ENCODE measurements around the gene FHOD1. TPM values are rescaled to one million over a fixed set of nuclear protein-coding genes. Genes with fewer than 3 reads are reported as not detected.

The FHOD1 gene
- total RNA-seq, 3 donors from 2014 or later = 30.7 to 36.5 (median 34.1) TPM

- no peaks in the 10 kb centered on the region for H3K36me3 ChIP-seq (ENCODE audit: low read depth)
- TF ChIP-seq, protein P1, sequence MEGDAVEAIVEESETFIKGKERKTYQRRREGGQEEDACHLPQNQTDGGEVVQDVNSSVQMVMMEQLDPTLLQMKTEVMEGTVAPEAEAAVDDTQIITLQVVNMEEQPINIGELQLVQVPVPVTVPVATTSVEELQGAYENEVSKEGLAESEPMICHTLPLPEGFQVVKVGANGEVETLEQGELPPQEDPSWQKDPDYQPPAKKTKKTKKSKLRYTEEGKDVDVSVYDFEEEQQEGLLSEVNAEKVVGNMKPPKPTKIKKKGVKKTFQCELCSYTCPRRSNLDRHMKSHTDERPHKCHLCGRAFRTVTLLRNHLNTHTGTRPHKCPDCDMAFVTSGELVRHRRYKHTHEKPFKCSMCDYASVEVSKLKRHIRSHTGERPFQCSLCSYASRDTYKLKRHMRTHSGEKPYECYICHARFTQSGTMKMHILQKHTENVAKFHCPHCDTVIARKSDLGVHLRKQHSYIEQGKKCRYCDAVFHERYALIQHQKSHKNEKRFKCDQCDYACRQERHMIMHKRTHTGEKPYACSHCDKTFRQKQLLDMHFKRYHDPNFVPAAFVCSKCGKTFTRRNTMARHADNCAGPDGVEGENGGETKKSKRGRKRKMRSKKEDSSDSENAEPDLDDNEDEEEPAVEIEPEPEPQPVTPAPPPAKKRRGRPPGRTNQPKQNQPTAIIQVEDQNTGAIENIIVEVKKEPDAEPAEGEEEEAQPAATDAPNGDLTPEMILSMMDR (IDR thresholded peaks at IDR 0.05) = no peak
- intact Hi-C loops (cut with DNase I, micrococcal nuclease) = no loop called here
- no peak overlapping the region for H3K4me3 ChIP-seq
- ATAC-seq (no peak), DNase-seq (no peak)
- H3K4me1 ChIP-seq (ENCODE audit: low read depth) = no peaks in the 10 kb centered on the region
- no peaks in the 10 kb centered on the region for H3K9me3 ChIP-seq
These were observed 34.5 kb downstream of the FHOD1 start for GRCh38 chr16:67212766-67213165.

- TF ChIP-seq, protein P1 (IDR thresholded peaks at IDR 0.05) = no peak
- intact Hi-C loops (cut with DNase I, micrococcal nuclease) = no loop called here
- DNase-seq = no peak
These were observed 35.6 kb downstream of the FHOD1 start for GRCh38 chr16:67211674-67212073.

GRCh38 chr16:67210069-67210937 lies 37.0 kb downstream of the FHOD1 start:
- TF ChIP-seq, protein P1 (IDR thresholded peaks at IDR 0.05) = no peak
- no peak for ATAC-seq
- Histone ChIP-seq H3K4me1 (ENCODE audit: low read depth) (no peaks in the 10 kb centered on the region), H3K4me3 (no peak overlapping the region), H3K36me3 (ENCODE audit: low read depth) (no peaks in the 10 kb centered on the region), H3K9me3 (no peaks in the 10 kb centered on the region)
- intact Hi-C loops (cut with DNase I, micrococcal nuclease) = no loop called here
- DNase-seq = no peak

More at GRCh38 chr16:67211674-67212073, 35.6 kb downstream of the FHOD1 start:
- H3K36me3 ChIP-seq (ENCODE audit: low read depth) = no peaks in the 10 kb centered on the region
- no peak for ATAC-seq
- H3K4me3 ChIP-seq = no peak overlapping the region
- H3K9me3 ChIP-seq = no peaks in the 10 kb centered on the region
- no peaks in the 10 kb centered on the region for H3K4me1 ChIP-seq (ENCODE audit: low read depth)

GRCh38 chr16:67209565-67209964 lies 37.7 kb downstream of the FHOD1 start:
- no peak for ATAC-seq
- Histone ChIP-seq H3K9me3 (no peaks in the 10 kb centered on the region), H3K36me3 (ENCODE audit: low read depth) (no peaks in the 10 kb centered on the region), H3K4me3 (no peak overlapping the region), H3K4me1 (ENCODE audit: low read depth) (no peaks in the 10 kb centered on the region)
- intact Hi-C loops (cut with DNase I, micrococcal nuclease) = no loop called here
- DNase-seq = no peak
- TF ChIP-seq, protein P1 (IDR thresholded peaks at IDR 0.05) = no peak

DNA sequence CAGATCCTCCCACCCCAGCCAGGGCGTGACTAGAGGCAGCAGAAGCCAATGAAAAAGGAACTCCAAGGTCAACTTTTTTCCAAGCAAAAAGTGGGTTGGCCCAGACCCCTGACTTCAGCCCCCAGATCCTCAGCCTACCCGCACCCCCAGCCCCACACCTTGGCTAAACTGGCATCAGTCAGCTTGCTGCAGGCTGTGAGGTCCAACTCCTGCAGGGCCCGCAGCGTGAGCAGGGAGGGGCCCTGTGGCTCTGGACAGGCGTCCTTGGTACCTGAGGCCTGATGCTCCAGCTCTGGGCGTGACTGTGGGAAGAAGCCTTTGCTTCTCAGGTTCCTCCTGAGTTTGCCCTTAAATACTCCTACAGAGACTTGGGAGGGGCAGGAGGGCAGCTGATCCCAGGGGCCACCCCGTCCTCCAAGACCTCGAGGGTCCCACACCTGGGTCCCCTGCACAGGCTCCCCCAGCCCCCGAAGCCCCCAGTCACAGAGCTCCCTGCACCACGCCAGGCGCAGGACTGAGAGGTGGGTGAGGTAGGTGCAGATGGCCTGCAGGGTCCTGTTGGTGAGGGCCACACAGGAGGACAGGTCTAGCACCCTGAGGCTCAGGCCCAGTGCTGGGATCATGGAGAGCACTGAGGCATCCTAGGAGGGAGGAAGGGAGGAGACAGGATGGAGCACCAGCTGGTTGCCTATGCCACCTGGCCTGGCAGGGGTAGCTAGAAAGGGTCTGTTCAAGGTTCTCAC lies 39.0 kb downstream of the FHOD1 start:
- TF ChIP-seq, protein P1 (IDR thresholded peaks at IDR 0.05) = no peak
- Histone ChIP-seq H3K4me1 (ENCODE audit: low read depth) (no peaks in the 10 kb centered on the region), H3K36me3 (ENCODE audit: low read depth) (peaks cover 7% of the 10 kb centered on the region), H3K4me3 (no peak overlapping the region), H3K9me3 (no peaks in the 10 kb centered on the region)
- peak; percentile 10 for ATAC-seq
- intact Hi-C loops (cut with DNase I, micrococcal nuclease) = no loop called here
- DNase-seq = no peak

All from mucosa of descending colon (tissue), 3 donors.